AG10803 (cell line): ENCODE measurements around the gene CAPN11.
A peak's percentile ranks its signal among the peaks of the same experiment; 100 is the strongest.

Experiments
- DNase-seq: peaks from one replicate; pipeline ENCODE4 v3.0.0; 2010; ENCODE audit warnings: low read depth
- H3K4me3 ChIP-seq: 2 replicates; pipeline ENCODE4 v1.5.1; 2011; ENCODE audit warnings: mild to moderate bottlenecking, low read length, control low read depth
- CTCF ChIP-seq: conservative IDR thresholded peaks from 2 replicates; pipeline ENCODE4 v1.5.1; 2011; ENCODE audit warnings: mild to moderate bottlenecking, low read length, control low read depth, inconsistent platforms

Gene CAPN11

GRCh38 chr6:44132476-44132875 is 26.1 kb upstream of the CAPN11 start:
- no peak for TF ChIP-seq CTCF
- no peak overlapping the region for H3K4me3 ChIP-seq
- no peak for DNase-seq

- TF ChIP-seq CTCF = peak; percentile 21
- peak; percentile 55 for DNase-seq
- H3K4me3 ChIP-seq = peak overlapping the region; percentile 22; the same call in 1 of the 2 replicates
Observed at GRCh38 chr6:44133003-44133931, 25.4 kb upstream of the CAPN11 start.

GRCh38 chr6:44133981-44134711 is 24.5 kb upstream of the CAPN11 start:
- no peak overlapping the region for H3K4me3 ChIP-seq
- TF ChIP-seq CTCF = no peak
- DNase-seq = no peak

GRCh38 chr6:44135173-44135758 is 23.4 kb upstream of the CAPN11 start:
- no peak overlapping the region for H3K4me3 ChIP-seq
- DNase-seq = no peak
- TF ChIP-seq CTCF = no peak

- H3K4me3 ChIP-seq = no peak overlapping the region
- no peak for DNase-seq
- no peak for TF ChIP-seq CTCF
Observed at GRCh38 chr6:44135875-44136274, 22.7 kb upstream of the CAPN11 start.

- H3K4me3 ChIP-seq = no peak overlapping the region
- DNase-seq = no peak
- TF ChIP-seq CTCF = no peak
Observed at GRCh38 chr6:44138717-44139350, 19.8 kb upstream of the CAPN11 start.
